DND-41 (cell line): Measurements from ENCODE around the gene LEMD2.

Experiments
- EZH2 ChIP-seq: IDR thresholded peaks from 3 replicates; pipeline ENCODE4 v1.6.1; 2012; ENCODE audit warnings: borderline replicate concordance, low read depth, mild to moderate bottlenecking, moderate library complexity, low read length, inconsistent platforms; ENCODE audit not compliant: severe bottlenecking
- TF ChIP-seq, protein P1 (sequence below): IDR thresholded peaks from 2 replicates; pipeline ENCODE4 v1.5.1; 2012; ENCODE audit warnings: borderline replicate concordance, low read length, moderate library complexity, mild to moderate bottlenecking; ENCODE audit not compliant: poor library complexity, severe bottlenecking; ENCODE audit errors: extremely low read depth

DNA sequence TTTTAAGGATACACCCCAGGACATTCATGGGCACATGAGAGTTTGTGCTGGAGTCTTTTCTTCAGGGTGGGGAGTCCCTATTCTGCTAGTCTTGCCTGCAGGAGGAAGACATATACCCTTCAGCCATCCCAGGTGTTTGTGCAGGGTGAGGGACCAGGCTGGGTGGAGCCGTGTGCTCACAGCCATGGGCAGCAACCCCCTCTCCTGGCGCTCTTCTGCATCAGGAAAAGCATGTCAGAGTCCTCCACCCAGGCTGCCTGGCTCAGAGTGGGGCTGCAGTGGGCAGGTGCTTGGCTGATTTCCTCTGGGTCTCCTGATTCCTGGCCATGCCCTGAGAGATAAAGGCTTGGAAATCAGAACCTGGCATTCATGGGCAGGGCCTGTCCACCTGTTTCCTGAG is 37.6 kb upstream of the LEMD2 start:
- TF ChIP-seq, protein P1, sequence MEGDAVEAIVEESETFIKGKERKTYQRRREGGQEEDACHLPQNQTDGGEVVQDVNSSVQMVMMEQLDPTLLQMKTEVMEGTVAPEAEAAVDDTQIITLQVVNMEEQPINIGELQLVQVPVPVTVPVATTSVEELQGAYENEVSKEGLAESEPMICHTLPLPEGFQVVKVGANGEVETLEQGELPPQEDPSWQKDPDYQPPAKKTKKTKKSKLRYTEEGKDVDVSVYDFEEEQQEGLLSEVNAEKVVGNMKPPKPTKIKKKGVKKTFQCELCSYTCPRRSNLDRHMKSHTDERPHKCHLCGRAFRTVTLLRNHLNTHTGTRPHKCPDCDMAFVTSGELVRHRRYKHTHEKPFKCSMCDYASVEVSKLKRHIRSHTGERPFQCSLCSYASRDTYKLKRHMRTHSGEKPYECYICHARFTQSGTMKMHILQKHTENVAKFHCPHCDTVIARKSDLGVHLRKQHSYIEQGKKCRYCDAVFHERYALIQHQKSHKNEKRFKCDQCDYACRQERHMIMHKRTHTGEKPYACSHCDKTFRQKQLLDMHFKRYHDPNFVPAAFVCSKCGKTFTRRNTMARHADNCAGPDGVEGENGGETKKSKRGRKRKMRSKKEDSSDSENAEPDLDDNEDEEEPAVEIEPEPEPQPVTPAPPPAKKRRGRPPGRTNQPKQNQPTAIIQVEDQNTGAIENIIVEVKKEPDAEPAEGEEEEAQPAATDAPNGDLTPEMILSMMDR, result peak; percentile 7
- TF ChIP-seq EZH2, result no peak
